ENCODE data around the gene ATF2.

The ATF2 gene

GRCh38 chr2:175030380-175031271 lies 137.4 kb downstream of the ATF2 start:
- DNase-seq (ENCODE audit: low spot score) = no peak
- TF ChIP-seq CTCF (IDR thresholded peaks at IDR 0.05; ENCODE audit: borderline replicate concordance, control extremely low read depth, extremely low read depth, insufficient read depth, missing control alignments) = no peak
- in situ Hi-C loops (cut with MboI; ENCODE audit: low sequenced_read_pairs, unreplicated experiment) = loop anchor here (25.0 kb wide), 1 partner anchor 257 kb away; no protein-coding TSS in a partner anchor

- no peak for DNase-seq (ENCODE audit: low spot score)
- TF ChIP-seq CTCF (IDR thresholded peaks at IDR 0.05; ENCODE audit: borderline replicate concordance, control extremely low read depth, extremely low read depth, insufficient read depth, missing control alignments) = no peak
- in situ Hi-C loops (cut with MboI; ENCODE audit: low sequenced_read_pairs, unreplicated experiment) = loop anchor here (25.0 kb wide), 1 partner anchor 260 kb away; no protein-coding TSS in a partner anchor
Observed at GRCh38 chr2:175027755-175028154, 140.2 kb downstream of the ATF2 start.

GRCh38 chr2:175026385-175026784 lies 141.6 kb downstream of the ATF2 start:
- in situ Hi-C loops (cut with MboI; ENCODE audit: low sequenced_read_pairs, unreplicated experiment) = loop anchor here (25.0 kb wide), 1 partner anchor 261 kb away; no protein-coding TSS in a partner anchor
- DNase-seq (ENCODE audit: low spot score) = no peak

GRCh38 chr2:175025946-175026345 lies 142.1 kb downstream of the ATF2 start:
- TF ChIP-seq CTCF (IDR thresholded peaks at IDR 0.05; ENCODE audit: borderline replicate concordance, control extremely low read depth, extremely low read depth, insufficient read depth, missing control alignments) = no peak
- no peak for DNase-seq (ENCODE audit: low spot score)
- in situ Hi-C loops (cut with MboI; ENCODE audit: low sequenced_read_pairs, unreplicated experiment) = loop anchor here (25.0 kb wide), 1 partner anchor 261 kb away; no protein-coding TSS in a partner anchor

More at GRCh38 chr2:175026385-175026784, 141.6 kb downstream of the ATF2 start:
- TF ChIP-seq CTCF (IDR thresholded peaks at IDR 0.05; ENCODE audit: borderline replicate concordance, control extremely low read depth, extremely low read depth, insufficient read depth, missing control alignments) = no peak

GRCh38 chr2:175025233-175025632 lies 142.8 kb downstream of the ATF2 start:
- in situ Hi-C loops (cut with MboI; ENCODE audit: low sequenced_read_pairs, unreplicated experiment) = loop anchor here (25.0 kb wide), 1 partner anchor 262 kb away; no protein-coding TSS in a partner anchor

GRCh38 chr2:175022923-175023322 lies 145.1 kb downstream of the ATF2 start:
- no peak for DNase-seq (ENCODE audit: low spot score)
- in situ Hi-C loops (cut with MboI; ENCODE audit: low sequenced_read_pairs, unreplicated experiment) = no loop called here
- no peak for TF ChIP-seq CTCF (IDR thresholded peaks at IDR 0.05; ENCODE audit: borderline replicate concordance, control extremely low read depth, extremely low read depth, insufficient read depth, missing control alignments)

More at GRCh38 chr2:175025233-175025632, 142.8 kb downstream of the ATF2 start:
- no peak for DNase-seq (ENCODE audit: low spot score)
- TF ChIP-seq CTCF (IDR thresholded peaks at IDR 0.05; ENCODE audit: borderline replicate concordance, control extremely low read depth, extremely low read depth, insufficient read depth, missing control alignments) = no peak
